Sigmoid colon (tissue), 7 donors: ENCODE results near the gene TMEM87A. TPM values are rescaled to one million over a fixed set of nuclear protein-coding genes. Genes with fewer than 3 reads are reported as not detected.
"Not testable (repeated sequence)": the region's sequence is repeated elsewhere in the genome, so short reads cannot be mapped to it uniquely, and the experiment has no call there.

Experiments
- DNase-seq: peaks from one replicate; pipeline ENCODE4 v3.0.0-alpha.2; 2019
- H3K27ac ChIP-seq, 4 donors: fragments of 200-600 bp; sonication (generic); one replicate each; pipeline ENCODE4 v1.5.1; 2016 to 2019; ENCODE audit warnings: mild to moderate bottlenecking in 1 of 4
- H3K27me3 ChIP-seq, 3 donors: fragments of 200-600 bp; sonication (generic); one replicate each; pipeline ENCODE4 v1.5.1; 2019; ENCODE audit warnings: mild to moderate bottlenecking in 1 of 3
- H3K36me3 ChIP-seq, 4 donors: fragments of 200-600 bp; sonication (generic); one replicate each; pipeline ENCODE4 v1.5.1; 2016 to 2019
- H3K4me1 ChIP-seq, 4 donors: fragments of 200-600 bp; sonication (generic); one replicate each; pipeline ENCODE4 v1.5.1; 2017 to 2019
- H3K4me3 ChIP-seq, 4 donors: fragments of 200-600 bp; sonication (generic); one replicate each; pipeline ENCODE4 v1.5.1; 2017 to 2019; ENCODE audit warnings: mild to moderate bottlenecking in 2 of 4, moderate library complexity in 1 of 4
- H3K9me3 ChIP-seq, 4 donors: fragments of 200-600 bp in 3 of 4; sonication (generic) in 3 of 4; one replicate each; pipeline versions ENCODE4 v1.5.1 to v1.6.1; 2013 to 2019
- EP300 ChIP-seq, 4 donors: sonication (generic); formaldehyde crosslinking; IDR thresholded peaks; one replicate each; pipeline ENCODE4 v1.6.1; 2017; ENCODE audit warnings: antibody characterized with exemption in 4 of 4
- POLR2A ChIP-seq, 2 donors: fragments of 450-650 bp; IDR thresholded peaks; one replicate each; pipeline ENCODE4 v1.6.1; 2016; ENCODE audit warnings: antibody characterized with exemption in 2 of 2, mild to moderate bottlenecking in 2 of 2, moderate library complexity in 2 of 2
- POLR2AphosphoS5 ChIP-seq, 4 donors: sonication (generic); formaldehyde crosslinking; IDR thresholded peaks; one replicate each; pipeline ENCODE4 v1.6.1; 2017; ENCODE audit warnings: antibody characterized with exemption in 4 of 4
- WGBS, 2 donors: extraction: QIAGEN DNeasy Blood & Tissue Kit; methylation state at CpG; one replicate each; pipeline ENCODE4 v1.1.7; 2013; 5-methylcytosine and 5-hydroxymethylcytosine counted together
- intact Hi-C: fragments of 100-400 bp; cut with DNase I; formaldehyde crosslinking; loops from one replicate; pipeline ENCODE4 v1.15.1; 2023
- polyA plus RNA-seq, 3 donors: library from polyadenylated mRNA; stranded (reverse); fragments of 200-250 nt; gene quantifications; one replicate each; pipeline ENCODE4 v1.2.3, GENCODE V29; 2013
- total RNA-seq, 4 donors: library from RNA; depleted of rRNA; stranded (reverse); fragments of >200 nt; gene quantifications; one replicate each; pipeline ENCODE4 v1.1.0, GENCODE V29; 2016
- TF ChIP-seq, protein P1 (sequence below), 4 experiments: fragments of 450-650 bp in 3 of 4; fragments of 200-600 bp in 1 of 4; IDR thresholded peaks; one replicate each; pipeline ENCODE4 v1.5.1; 2016 to 2019; ENCODE audit warnings: antibody characterized with exemption in 4 of 4, mild to moderate bottlenecking in 3 of 4, moderate library complexity in 2 of 4
- donor health status: healthy with polysubstance abuse.
- donor health status: Bipolar disorder and iron deficiency.
- donor health status: healthy.

TMEM87A gene, protein sequence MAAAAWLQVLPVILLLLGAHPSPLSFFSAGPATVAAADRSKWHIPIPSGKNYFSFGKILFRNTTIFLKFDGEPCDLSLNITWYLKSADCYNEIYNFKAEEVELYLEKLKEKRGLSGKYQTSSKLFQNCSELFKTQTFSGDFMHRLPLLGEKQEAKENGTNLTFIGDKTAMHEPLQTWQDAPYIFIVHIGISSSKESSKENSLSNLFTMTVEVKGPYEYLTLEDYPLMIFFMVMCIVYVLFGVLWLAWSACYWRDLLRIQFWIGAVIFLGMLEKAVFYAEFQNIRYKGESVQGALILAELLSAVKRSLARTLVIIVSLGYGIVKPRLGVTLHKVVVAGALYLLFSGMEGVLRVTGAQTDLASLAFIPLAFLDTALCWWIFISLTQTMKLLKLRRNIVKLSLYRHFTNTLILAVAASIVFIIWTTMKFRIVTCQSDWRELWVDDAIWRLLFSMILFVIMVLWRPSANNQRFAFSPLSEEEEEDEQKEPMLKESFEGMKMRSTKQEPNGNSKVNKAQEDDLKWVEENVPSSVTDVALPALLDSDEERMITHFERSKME
- 10 to 100 TPM; 32.7 to 45.3 (median 42.6) TPM for total RNA-seq
- 10 to 100 TPM in 2 of 3 donors, 1 to 10 TPM in 1; 9.6 to 44.7 (median 18.3) TPM for polyA plus RNA-seq

DNA sequence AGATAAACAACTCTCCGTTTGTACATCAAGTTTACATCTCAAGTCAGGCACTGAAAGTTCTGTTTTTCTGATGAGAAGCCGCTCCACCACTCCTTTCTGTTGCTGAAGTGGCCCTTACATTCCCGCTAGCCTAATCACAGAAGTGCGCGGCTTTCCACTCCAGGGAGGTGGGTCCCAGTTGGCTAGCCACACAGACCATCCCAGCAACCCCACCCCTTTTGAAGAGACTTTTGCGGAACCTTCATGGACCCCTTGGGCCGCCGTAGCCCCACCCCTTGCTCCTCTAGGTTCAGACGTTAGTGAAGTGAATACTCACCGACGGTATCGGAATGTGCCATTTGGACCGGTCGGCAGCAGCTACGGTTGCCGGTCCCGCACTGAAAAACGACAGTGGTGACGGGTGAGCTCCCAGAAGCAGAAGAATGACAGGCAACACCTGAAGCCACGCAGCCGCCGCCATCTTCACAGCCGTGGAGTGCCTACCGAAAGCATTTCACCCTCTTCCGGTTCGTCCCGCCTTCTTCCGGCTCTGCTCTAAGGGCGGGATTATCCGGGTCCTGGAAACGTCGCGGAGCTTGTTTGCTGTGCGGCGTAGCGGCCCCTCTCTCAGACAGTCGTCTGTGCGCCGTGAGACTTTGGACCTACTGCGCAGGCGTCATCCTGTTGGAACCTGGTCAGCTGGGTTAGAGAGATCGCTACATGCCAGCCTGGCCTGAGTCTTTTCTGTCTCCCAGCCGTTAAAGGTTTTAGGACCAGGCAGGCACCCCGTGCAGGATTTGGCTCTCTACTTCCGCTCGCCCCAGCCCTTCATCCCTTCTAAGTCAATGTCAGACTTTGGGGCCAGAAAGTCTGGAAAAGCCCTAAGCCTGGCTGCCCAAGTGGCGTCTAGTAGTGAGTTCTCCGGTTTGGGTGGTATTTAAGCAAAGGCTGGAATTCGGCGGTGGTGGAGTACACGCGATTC, at the start of gene TMEM87A, which contains the start of gene GANC:
TSS of gene TMEM87A (minus strand) at position 495 of the 961 bp plus-strand sequence. CDS start at position 460, 35 bp downstream.
TSS of gene GANC (plus strand) at position 263 of the 961 bp plus-strand sequence. CDS start 1,281 bp downstream, outside the sequence.
- 0 to 1% methylated on average over 52 of the region's 52 CpGs for WGBS, 2 donors
- H3K4me1 ChIP-seq = peaks cover 4 to 62% (median 47%) of the 10 kb centered on the region in 4 donors
- no peaks in the 10 kb centered on the region for H3K9me3 ChIP-seq
- no peaks in the 10 kb centered on the region for H3K27me3 ChIP-seq
- peaks cover 0 to 8% (median 0%) of the 10 kb centered on the region in 4 donors for H3K36me3 ChIP-seq
- DNase-seq = peak; percentile 99
- peak within 1 kb of the TSS; percentile 63 to 79 (median 77) for H3K4me3 ChIP-seq
- TF ChIP-seq POLR2AphosphoS5 (IDR thresholded peaks at IDR 0.05) = peak; percentile 83 to 94 (median 91)
- peak; percentile 88 to 91 for TF ChIP-seq POLR2A (IDR thresholded peaks at IDR 0.05)
- peak in 2 of 4 donors; percentile 17 to 48 for TF ChIP-seq EP300 (IDR thresholded peaks at IDR 0.05)
- TF ChIP-seq, protein P1, sequence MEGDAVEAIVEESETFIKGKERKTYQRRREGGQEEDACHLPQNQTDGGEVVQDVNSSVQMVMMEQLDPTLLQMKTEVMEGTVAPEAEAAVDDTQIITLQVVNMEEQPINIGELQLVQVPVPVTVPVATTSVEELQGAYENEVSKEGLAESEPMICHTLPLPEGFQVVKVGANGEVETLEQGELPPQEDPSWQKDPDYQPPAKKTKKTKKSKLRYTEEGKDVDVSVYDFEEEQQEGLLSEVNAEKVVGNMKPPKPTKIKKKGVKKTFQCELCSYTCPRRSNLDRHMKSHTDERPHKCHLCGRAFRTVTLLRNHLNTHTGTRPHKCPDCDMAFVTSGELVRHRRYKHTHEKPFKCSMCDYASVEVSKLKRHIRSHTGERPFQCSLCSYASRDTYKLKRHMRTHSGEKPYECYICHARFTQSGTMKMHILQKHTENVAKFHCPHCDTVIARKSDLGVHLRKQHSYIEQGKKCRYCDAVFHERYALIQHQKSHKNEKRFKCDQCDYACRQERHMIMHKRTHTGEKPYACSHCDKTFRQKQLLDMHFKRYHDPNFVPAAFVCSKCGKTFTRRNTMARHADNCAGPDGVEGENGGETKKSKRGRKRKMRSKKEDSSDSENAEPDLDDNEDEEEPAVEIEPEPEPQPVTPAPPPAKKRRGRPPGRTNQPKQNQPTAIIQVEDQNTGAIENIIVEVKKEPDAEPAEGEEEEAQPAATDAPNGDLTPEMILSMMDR (IDR thresholded peaks at IDR 0.05) = no peak
- intact Hi-C loops = loop anchor here (5.0 kb wide), 1 partner anchor 66 kb away; the partner anchor contains the start of gene VPS39
- H3K27ac ChIP-seq = peak within 1 kb of the TSS; percentile 94 to 98 (median 96)

DNA sequence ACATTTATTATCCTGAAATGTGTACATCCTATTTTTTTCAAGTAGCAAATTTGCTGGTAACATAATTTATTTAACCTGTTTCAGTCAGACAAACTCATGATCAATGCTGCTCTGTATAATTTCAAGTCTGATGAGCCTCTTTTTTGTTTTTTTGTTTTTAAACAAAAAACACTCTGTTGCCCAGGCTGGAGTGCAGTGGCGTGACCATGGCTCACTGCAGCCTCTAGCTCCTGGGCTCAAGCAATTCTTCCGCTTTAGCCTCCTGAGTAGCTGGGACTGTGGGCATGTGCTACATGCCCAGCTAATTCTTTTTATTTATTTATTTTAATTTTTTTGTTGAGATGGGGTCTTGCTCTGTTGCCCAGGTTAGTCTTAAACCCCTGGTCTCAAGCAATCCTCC, 46.0 kb upstream of the TMEM87A start:
- 98% methylated on average over 2 of the region's 2 CpGs for WGBS, 2 donors

DNA sequence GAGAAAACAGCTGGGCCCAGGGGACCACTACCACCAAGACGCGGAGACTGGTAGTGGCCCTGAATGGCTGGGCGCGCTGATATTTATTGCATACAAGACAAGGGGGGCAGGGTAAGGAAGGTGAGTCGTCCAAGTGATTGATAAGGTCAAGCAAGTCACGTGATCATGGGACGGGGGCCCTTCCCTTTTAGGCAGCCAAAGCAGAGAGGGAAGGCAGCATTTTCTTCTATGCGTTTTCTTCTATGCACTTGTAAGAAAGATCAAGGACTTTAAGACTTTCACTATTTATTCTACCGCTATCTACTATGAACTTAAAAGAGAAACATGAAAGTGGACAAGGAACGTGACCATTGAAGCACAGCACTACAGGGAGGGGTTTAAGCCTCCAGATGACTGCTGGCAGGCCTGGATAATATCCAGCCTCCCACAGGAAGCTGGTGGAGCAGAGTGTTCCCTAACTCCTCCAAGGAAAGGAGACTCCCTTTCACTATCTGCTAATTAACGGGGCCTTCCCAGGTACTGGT, 43.1 kb upstream of the TMEM87A start:
- H3K4me3 ChIP-seq, DNase-seq, H3K9me3 ChIP-seq, H3K4me1 ChIP-seq, H3K27ac ChIP-seq, intact Hi-C loops, H3K27me3 ChIP-seq: not testable (repeated sequence)
- WGBS, 2 donors = 74% methylated on average over 11 of the region's 11 CpGs
- H3K36me3 ChIP-seq = peaks cover 0 to 25% (median 0%) of the 10 kb centered on the region in 4 donors

More for the DNA sequence above, 46.0 kb upstream of the TMEM87A start:
- no peak overlapping the region for H3K27ac ChIP-seq
- no peaks in the 10 kb centered on the region for H3K4me1 ChIP-seq
- H3K36me3 ChIP-seq = peaks cover 0 to 30% (median 0%) of the 10 kb centered on the region in 4 donors
- intact Hi-C loops = no loop called here
- DNase-seq = no peak
- no peak for TF ChIP-seq POLR2A (IDR thresholded peaks at IDR 0.05)
- TF ChIP-seq EP300 (IDR thresholded peaks at IDR 0.05) = no peak
- no peak for TF ChIP-seq POLR2AphosphoS5 (IDR thresholded peaks at IDR 0.05)
- TF ChIP-seq, protein P1 (IDR thresholded peaks at IDR 0.05) = no peak
- H3K4me3 ChIP-seq = no peak overlapping the region
- H3K9me3 ChIP-seq = no peaks in the 10 kb centered on the region
- no peaks in the 10 kb centered on the region for H3K27me3 ChIP-seq

DNA sequence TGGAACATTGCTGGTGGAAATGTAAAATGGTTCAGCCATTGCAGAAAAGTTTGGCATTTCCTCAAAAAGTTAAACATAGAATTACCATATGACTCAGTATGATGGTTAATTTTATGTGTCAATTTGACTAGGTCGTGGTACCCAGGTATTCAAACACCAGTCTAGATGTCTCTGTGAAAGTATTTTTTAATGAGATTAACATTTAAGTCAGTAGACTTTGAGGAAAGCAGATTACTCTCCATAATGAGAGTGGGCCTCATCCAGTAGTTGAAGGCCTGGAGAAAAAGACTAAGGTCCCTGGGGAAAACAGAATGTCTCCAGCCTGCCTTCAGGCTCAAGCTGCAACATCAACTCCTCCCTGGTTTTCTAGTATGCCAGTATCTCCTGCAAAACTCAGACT, 42.3 kb upstream of the TMEM87A start:
- peaks cover 0 to 33% (median 3%) of the 10 kb centered on the region in 4 donors for H3K36me3 ChIP-seq
- H3K27ac ChIP-seq = no peak overlapping the region
- 48 to 80% methylated on average over 1 of the region's 1 CpG for WGBS, 2 donors
- intact Hi-C loops = no loop called here
- no peak for DNase-seq
- no peaks in the 10 kb centered on the region for H3K9me3 ChIP-seq
- no peak overlapping the region for H3K4me3 ChIP-seq
- no peaks in the 10 kb centered on the region for H3K27me3 ChIP-seq
- no peaks in the 10 kb centered on the region for H3K4me1 ChIP-seq
- TF ChIP-seq, protein P1 (IDR thresholded peaks at IDR 0.05) = no peak
- TF ChIP-seq POLR2AphosphoS5 (IDR thresholded peaks at IDR 0.05) (no peak), EP300 (IDR thresholded peaks at IDR 0.05) (no peak), POLR2A (IDR thresholded peaks at IDR 0.05) (no peak)
